NCI-H748 (cell line): ENCODE data around the gene FXYD1.
"Not testable (repeated sequence)": the region's sequence is repeated elsewhere in the genome, so short reads cannot be mapped to it uniquely, and the experiment has no call there.

Source experiments
- DNase-seq: peaks from one replicate; lab custom pipeline; 2025; ENCODE audit not compliant: unreplicated experiment; lab: John Stamatoyannopoulos, UW

The FXYD1 gene

DNA sequence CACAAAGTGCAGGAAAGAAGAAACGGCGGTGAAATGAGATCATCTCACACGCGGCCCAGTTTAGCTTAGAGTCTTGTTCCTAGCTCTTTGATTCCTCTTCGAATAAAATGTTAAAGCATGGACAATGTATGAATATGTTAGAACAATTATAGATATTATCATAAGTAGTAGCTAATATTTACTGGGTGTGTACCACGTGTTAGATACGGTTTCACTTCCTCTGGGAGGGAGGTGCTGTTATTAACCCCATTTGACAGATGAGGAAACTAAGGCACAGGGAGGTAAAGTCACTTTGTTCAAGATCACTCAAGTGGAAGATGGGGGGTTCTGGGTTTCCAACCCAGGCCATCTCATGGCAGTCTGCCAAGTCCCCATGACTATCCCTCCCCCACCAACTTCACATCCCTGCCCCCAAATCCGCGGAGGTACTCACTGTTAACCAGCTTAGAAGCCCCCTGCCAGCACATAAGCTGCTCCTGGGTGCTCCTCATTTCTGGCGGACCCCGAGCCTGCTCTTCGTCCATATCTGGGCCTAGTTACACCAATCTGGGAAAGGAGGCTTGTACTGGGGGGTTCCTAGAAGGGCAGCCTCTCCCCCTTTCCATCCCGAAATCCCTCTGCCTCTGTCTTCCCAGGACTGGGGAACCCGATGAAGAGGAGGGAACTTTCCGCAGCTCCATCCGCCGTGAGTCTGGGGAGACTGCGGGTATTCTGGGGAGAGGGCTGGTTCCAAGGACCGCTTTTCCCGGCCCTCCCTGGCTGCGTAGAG lies 3.4 kb downstream of the FXYD1 start:
- no peak for DNase-seq

- DNase-seq = peak; percentile 74
Measured at GRCh38 chr19:35142606-35143230, 4.1 kb downstream of the FXYD1 start.

DNA sequence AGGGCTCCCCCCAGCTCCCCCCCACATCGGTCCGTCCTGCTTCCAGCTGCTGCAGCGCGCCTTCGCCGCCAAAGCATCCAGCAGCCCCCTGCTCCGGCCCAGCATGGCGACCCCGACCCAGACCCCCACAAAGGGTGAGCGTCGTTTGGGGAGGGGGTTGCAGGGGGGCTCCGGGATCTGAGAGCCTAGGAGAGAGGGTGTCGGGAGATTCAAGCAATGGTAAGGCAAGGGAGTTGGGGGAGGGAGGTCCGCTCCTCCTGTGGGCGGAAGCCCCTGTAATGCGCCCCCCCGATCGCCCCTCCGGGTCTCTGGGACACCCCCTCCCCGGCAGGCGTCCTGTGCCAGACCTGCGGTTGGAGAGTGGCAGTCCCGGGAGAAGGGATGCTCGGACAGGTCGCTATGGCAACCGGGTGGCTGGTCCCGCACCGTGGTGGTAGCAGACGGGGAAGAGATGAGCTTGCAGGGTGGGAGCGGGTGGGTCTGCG lies 4.6 kb downstream of the FXYD1 start, which contains the start of gene FXYD7:
TSS of gene FXYD7 (plus strand) at position 25 of the 485 bp plus-strand sequence. CDS start at position 104, 79 bp downstream.
- DNase-seq = peak; percentile 68

DNA sequence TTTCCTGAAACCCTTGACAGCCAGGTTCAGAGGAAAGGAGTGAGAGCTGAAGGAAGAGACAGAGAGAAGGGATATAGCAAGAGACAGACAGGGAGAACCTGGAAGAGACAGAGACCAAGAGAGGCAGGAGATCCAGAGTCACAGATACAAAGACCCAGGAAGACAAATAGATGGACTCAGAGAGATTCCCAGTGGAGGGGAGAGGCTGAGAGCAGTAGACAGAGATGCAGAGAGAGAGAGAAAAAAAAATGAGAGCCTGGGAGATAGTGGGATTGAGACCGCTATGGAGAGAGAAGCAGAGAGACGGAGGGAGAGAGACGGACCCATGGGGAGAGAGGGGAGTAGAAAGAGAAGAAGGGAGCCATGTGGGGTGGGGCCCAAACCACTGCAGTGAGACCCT lies 5.2 kb downstream of the FXYD1 start:
- DNase-seq = no peak

DNA sequence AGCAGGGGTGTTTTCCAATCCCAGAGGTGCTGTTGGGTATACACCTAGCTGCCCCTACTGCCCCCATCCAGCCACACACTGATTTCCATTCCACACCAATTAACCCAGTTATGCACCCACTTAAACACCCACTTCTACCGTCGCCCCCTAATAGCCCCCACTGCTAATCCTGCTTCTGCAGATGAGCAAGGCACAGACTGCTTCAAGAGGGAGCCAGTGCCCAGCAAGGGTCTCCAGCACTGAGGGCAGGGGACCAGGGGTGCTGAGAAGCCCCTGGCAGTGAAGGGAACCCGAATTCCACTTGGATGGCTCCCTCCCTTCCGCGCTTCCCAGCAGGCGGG lies 5.6 kb downstream of the FXYD1 start:
- DNase-seq = no peak

- DNase-seq = peak; percentile 51
Measured at GRCh38 chr19:35144600-35145436, 6.2 kb downstream of the FXYD1 start.

DNA sequence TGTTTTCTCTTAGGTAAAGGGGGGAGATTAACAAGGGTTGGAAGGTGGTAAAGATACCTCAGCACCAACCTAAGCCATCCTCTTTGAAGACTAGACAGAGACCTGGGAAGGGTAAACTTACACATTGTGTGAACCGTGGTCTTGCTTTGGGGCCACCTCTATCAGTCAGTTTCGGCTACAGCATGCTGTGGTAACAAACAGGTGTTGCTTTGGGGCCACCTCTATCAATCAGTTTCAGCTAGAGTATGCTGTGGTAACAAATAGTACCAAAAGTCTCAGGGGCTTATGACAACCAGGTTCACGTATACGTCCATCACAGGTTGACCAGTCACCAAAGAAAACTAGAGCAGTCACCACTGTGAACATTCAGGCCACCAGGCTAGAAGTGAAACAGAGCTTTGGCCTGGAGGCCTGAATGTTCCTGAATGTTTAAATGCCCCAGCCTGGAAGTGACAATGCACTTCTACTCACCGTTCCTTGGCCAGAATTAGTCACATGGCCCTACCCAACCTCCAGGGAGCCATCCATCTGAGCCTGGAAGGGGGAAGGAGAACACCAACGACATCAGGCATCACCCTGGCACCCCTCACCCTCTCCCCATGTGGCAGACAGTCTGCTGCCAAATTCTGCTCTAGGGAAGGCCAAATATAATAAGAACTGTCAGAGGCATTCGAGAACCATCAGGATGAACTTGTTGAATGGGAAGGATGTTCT lies 8.3 kb downstream of the FXYD1 start:
- DNase-seq = no peak

GRCh38 chr19:35149463-35149862 lies 10.8 kb downstream of the FXYD1 start:
- no peak for DNase-seq

DNA sequence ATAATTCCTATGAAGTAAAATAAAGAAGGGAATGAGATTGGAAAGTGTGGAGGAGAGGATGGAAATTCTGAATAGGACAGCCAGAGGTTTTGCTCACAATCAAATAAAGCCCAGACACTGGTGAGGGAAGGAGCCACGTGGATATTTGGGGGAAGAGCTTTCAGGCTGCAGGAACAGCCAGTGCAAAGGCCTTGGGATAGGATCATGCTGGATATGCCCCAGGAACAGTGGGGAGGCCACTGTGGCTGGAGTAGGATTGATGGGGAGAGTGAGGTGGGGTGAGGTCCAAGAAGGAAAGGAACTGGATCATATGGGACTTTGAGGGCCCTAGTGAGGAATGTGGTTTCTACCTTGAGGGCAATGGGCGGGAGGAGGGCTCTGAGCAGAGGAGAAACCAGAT lies 11.8 kb downstream of the FXYD1 start:
- DNase-seq = no peak

DNA sequence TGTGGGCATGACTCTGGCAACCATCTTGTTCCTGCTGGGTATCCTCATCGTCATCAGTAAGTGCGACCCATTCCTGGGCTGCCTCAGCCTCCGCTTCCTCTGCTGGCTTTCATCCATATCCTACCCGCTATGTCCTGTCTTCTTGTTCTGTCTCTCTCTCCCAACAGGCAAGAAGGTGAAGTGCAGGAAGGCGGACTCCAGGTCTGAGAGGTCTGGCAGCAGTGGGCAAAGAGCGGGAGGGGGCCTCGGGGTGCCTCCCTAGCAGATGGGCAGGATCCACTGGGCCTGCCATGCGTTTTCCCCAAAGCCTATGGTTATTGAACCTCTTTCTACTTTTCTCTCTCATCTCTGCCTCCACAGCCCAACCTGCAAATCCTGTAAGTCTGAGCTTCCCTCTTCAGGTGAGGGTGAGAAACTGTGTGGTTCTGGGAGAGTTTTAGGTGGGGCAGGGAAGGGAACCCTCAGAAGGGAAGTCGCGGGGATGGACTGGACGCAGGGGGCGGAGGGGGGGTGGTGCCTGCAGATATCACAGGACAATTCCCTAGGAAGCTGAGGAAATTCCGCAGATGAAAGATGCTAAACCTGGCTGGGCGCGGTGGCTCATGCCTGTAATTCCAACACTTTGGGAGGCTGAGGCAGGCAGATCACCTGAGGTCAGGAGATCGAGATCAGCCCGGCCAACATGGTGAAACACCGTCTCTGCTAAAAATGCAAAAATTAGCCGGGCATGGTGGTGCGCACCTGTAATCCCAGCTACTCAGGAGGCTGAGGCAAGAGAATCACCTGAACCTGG lies 12.8 kb downstream of the FXYD1 start:
- no peak for DNase-seq

GRCh38 chr19:35153129-35153522 lies 14.5 kb downstream of the FXYD1 start:
- DNase-seq = not testable (repeated sequence)

GRCh38 chr19:35153701-35154524 lies 15.3 kb downstream of the FXYD1 start:
- DNase-seq = peak; percentile 60

DNA sequence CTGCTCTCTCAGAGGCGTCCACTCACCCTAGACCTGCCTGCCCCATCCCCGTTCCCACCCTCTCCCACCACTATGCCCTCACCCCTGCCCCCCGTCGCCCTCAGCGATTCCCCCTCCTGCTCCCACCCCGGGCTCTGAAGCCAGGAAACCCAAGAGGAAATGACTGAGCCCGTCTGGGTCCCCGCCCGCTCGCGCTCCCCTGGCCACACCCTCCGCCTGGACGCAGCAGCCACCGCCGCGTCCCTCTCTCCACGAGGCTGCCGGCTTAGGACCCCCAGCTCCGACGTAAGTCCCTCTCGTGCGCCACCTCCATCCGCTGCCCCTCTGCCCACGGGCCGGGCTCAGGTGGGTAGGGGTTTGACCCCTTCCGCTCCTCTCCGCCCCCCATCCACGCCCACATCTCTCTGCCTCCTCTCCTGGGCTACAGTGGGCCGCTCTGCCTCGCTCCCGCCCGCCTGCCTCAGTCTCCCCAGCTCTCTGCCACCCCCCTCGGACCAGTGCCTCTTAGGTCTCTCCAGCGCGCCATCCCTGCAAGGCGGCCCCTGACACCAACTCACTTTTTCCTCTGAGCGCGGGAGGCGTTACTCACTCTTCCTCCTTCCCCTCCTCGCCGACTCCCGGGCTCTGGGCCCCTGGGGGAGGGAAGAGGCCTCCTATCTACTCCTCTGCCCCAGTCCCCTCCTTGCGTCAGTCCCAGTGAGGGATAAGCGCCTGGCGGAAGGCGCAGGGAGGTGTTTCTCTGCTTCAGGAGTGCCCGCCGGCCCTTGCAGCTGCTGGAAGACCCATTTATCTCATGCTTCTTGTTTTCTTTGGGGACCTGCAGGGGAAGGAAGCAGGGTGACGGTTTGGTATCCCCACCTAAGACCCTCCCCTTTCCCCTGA lies 16.1 kb downstream of the FXYD1 start, which contains the start of gene FXYD5:
TSS of gene FXYD5 (plus strand) at position 211 of the 882 bp plus-strand sequence. CDS start 816 bp downstream, outside the sequence.
- peak; percentile 65 for DNase-seq

- no peak for DNase-seq
Measured at GRCh38 chr19:35155441-35155840, 16.8 kb downstream of the FXYD1 start.

DNA sequence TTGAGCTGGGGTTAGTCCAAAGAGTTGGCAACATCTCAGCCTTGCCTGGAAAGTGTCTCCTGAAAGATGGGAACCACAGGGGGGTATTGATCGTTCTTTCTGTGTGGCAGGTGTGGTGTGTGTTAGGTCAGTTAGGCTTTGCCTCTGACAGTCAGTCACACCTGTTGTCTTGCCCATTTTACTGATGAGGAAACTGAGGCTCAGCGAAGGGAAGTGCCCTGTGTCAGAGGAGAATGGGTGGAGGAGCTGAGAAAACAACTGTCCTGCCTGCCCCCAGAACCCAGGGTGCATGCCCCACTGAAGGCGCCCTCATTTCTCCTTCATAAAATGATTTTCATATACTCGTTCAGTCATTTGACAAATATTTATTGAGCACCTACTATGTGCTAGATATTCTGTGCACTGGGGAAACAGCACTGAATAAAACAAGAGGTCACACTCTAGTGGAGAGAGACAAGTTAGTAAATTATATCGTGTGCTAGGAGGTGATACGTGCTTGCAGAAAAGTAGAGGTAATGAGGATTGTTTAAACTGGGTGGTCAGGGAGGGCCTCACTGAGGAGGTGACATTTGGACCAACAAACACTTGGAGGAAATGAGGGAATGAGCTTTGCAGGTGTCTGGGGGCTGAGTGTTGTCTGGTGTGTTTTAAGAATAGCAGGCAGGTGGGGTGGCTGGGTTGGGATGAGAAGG lies 17.5 kb downstream of the FXYD1 start:
- DNase-seq = no peak

- no peak for DNase-seq
Measured at GRCh38 chr19:35156673-35157014, 18.0 kb downstream of the FXYD1 start.

GRCh38 chr19:35157431-35157830 lies 18.8 kb downstream of the FXYD1 start:
- DNase-seq = no peak

- DNase-seq = no peak
Measured at GRCh38 chr19:35159606-35160005, 21.0 kb downstream of the FXYD1 start.
